ENCODE results near the gene ZNF503.

The ZNF503 gene

GRCh38 chr10:75431180-75432111 lies 29.9 kb upstream of the ZNF503 start, which contains the start of gene LRMDA:
Gene LRMDA (plus strand): TSS chr10:75431624.
- DNase-seq (ENCODE audit: low spot score) = peak; percentile 8

GRCh38 chr10:75430000-75430763 lies 28.6 kb upstream of the ZNF503 start:
- peak; percentile 65 for DNase-seq (ENCODE audit: low spot score)

GRCh38 chr10:75429159-75429827 lies 27.7 kb upstream of the ZNF503 start:
- no peak for DNase-seq (ENCODE audit: low spot score)

GRCh38 chr10:75428434-75429158 lies 27.0 kb upstream of the ZNF503 start:
- no peak for DNase-seq (ENCODE audit: low spot score)

- no peak for DNase-seq (ENCODE audit: low spot score)
Observed at GRCh38 chr10:75427951-75428350, 26.4 kb upstream of the ZNF503 start.

- no peak for DNase-seq (ENCODE audit: low spot score)
Observed at GRCh38 chr10:75426880-75427279, 25.3 kb upstream of the ZNF503 start.

- DNase-seq (ENCODE audit: low spot score) = no peak
Observed at GRCh38 chr10:75425291-75426079, 23.9 kb upstream of the ZNF503 start.

- DNase-seq (ENCODE audit: low spot score) = no peak
Observed at GRCh38 chr10:75424571-75424970, 23.0 kb upstream of the ZNF503 start.

- DNase-seq (ENCODE audit: low spot score) = no peak
Observed at GRCh38 chr10:75422913-75423312, 21.3 kb upstream of the ZNF503 start.

- no peak for DNase-seq (ENCODE audit: low spot score)
Observed at GRCh38 chr10:75418712-75419111, 17.1 kb upstream of the ZNF503 start.

GRCh38 chr10:75418293-75418692 lies 16.7 kb upstream of the ZNF503 start:
- no peak for DNase-seq (ENCODE audit: low spot score)

- no peak for DNase-seq (ENCODE audit: low spot score)
Observed at GRCh38 chr10:75417522-75417927, 16.0 kb upstream of the ZNF503 start.

- no peak for DNase-seq (ENCODE audit: low spot score)
Observed at GRCh38 chr10:75414527-75414926, 13.0 kb upstream of the ZNF503 start.

- DNase-seq (ENCODE audit: low spot score) = no peak
Observed at GRCh38 chr10:75410132-75411005, 8.8 kb upstream of the ZNF503 start.

GRCh38 chr10:75408911-75409885 lies 7.6 kb upstream of the ZNF503 start:
- peak; percentile 62 for DNase-seq (ENCODE audit: low spot score)

- DNase-seq (ENCODE audit: low spot score) = no peak
Observed at GRCh38 chr10:75408509-75408875, 6.9 kb upstream of the ZNF503 start.

GRCh38 chr10:75407713-75408508 lies 6.3 kb upstream of the ZNF503 start:
- peak; percentile 25 for DNase-seq (ENCODE audit: low spot score)

GRCh38 chr10:75407224-75407712 lies 5.7 kb upstream of the ZNF503 start:
- no peak for DNase-seq (ENCODE audit: low spot score)
